GM18508 (cell line): ENCODE results near the gene GOLPH3L.
"Not testable (repeated sequence)": the region's sequence is repeated elsewhere in the genome, so short reads cannot be mapped to it uniquely, and the experiment has no call there.

Experiments
- ATAC-seq: cut with Tn5 transposase; IDR thresholded peaks from one replicate; pipeline ENCODE4 v1.9.1; 2021; ENCODE audit warnings: moderate number of reproducible peaks; ENCODE audit not compliant: insufficient read depth, unreplicated experiment

GOLPH3L gene

DNA sequence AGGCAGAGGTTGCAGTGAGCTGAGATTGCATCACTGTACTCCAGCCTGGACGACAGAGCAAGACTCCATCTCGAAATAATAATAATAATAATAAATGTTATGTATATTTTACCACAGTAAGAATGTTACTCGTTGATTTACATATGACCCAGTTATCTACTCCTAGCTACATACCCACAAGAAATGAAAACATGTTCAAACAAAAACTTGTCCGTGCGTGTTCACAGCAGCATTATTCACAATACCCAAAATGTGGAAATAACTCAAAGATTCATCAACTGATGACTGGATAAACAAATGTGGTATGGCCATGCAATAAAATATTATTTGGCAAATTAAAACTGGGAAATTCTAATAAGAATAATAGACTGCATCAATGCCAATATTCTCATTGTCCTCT, 35.8 kb downstream of the GOLPH3L start:
- ATAC-seq: no peak

DNA sequence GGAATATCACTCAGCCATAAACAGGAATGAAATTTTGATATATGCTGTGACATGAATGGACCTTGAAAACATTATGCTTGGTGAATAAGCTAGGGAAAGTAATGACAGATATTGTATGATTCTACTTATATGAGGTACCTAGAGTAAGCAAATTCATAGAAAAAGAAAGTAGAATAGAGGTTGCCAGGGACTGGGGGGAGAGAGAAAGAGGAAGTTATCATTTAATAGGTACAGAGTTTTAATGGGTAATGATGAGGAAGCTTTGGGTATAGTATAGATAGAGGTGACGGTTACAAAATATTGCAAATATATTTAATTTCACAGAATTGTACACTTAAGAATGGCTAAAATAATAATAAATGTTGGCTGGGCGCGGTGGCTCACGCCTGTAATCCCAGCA, 36.4 kb downstream of the GOLPH3L start:
- ATAC-seq: no peak

DNA sequence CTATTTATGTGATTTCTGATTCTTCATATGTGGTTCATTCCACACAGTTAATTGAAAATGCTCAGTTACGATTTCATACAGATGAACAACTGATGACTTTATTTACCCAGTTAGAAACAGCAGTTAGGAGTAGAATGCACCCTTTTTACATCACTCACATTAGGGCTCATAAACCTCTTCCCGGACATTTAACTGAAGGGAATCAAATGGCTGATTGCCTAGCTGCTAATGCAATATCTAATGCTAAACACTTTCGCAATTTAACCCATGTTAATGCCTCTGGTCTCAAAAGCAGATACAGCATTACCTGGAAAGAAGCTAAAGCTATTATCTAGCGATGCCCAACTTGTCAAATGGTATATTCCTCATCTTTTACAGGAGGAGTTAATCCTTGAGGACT, 39.9 kb downstream of the GOLPH3L start:
- not testable (repeated sequence) for ATAC-seq

DNA sequence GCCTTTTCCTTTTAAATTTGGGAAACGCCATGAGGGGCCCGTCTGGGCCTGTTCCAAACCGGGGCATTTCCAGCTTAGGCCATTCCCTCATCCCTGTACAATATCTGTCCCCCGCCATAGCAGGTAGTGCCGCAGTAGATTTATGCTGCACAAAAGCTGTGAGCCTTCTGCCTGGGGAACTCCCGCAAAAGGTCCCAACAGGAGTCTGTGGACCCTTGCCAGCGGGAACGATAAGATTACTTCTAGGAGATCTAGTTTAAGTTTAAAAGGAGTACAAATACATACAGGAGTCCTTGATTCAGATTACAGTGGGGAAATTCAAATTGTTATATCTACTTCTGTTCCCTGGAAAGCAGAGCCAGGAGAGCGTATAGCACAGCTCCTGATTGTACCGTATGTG, 42.3 kb downstream of the GOLPH3L start:
- not testable (repeated sequence) for ATAC-seq

DNA sequence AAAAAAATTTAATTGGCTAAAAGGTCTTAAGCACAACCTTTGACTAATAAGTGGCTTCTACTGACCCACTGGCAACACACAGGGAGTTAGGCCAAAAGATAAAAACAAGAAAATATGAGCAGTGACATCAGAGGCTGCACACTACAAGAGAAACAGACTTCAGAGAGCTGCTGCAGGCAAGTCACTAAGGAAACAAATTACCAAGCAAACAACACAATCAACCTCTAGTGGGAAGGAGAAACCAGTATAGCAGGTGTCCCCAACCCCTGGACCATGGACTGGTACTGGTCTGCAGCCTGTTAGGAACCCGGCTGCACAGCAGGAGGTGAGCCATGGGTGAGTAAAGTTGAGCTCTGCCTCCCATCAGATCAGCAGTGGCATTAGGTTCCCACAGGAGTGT, 46.8 kb downstream of the GOLPH3L start:
- no peak for ATAC-seq

DNA sequence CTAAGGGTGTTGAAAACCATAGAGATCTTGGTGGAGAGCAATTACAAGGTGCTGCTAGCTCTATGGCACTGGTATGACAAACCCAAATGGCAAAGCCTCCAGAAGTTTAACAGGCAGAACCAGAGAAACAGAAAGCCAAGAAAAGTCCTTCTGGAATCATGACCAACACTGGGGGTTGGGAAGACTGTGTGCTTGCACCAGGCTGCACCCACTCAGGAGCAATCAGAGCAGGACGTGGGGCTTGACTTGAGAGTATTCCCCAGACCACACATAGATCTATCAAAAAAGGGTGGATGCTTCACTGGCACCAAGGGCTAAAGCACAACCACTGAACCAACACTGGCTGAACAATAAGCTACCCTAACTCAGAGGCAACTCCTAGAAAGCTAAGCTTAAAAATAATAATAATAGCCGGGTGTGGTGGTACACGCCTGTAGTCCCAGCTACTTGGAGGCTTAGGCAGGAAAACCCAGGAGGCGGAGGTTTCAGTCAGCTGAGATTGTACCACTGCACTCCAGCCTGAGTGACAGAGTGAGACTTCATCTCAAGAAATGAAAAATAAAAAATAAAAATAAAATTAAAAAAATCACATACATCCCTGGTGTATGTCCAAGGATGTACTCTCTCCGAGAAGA, 47.4 kb downstream of the GOLPH3L start:
- no peak for ATAC-seq

DNA sequence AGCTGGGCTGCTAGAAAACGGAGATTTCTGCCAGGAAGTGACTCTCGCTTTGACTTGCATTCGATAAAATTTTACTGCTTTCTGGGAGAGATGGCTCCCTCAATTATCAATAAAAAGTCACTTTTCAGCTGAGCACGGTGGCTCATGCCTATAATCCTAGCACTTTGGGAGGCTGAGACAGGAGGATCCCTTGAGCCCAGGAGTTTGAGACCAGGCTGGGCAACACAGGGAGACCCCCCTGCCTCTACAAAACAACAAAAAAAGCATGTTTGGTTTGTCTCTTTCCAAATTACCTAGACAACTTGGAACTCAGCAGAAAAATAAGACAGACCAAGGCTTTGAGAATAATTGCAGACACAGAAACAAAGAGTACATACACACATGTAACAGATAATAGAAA, 54.7 kb downstream of the GOLPH3L start:
- no peak for ATAC-seq

DNA sequence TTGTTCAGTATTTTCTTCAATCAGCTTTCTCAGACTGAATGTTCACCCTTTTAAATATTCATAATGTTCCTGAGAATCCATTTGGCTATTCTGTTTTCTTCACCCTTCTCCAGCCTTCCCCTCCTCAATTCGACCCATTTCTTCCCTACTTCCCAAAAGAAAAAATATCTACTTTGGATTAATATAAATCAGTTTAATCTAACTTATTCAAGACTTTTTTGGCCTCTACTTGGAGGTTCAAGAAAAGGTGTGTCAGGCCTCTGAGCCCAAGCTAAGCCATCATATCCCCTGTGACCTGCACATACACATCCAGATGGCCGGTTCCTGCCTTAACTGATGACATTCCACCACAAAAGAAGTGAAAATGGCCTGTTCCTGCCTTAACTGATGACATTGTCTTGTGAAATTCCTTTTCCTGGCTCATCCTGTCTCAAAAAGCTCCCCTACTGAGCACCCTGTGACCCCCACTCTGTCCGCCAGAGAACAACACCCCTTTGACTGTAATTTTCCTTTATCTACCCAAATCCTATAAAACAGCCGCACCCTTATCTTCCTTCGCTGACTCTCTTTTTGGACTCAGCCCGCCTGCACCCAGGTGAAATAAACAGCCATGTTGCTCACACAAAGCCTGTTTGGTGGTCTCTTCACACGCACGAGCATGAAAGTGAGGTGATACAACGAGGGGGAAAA, 55.7 kb downstream of the GOLPH3L start:
- ATAC-seq: not testable (repeated sequence)

DNA sequence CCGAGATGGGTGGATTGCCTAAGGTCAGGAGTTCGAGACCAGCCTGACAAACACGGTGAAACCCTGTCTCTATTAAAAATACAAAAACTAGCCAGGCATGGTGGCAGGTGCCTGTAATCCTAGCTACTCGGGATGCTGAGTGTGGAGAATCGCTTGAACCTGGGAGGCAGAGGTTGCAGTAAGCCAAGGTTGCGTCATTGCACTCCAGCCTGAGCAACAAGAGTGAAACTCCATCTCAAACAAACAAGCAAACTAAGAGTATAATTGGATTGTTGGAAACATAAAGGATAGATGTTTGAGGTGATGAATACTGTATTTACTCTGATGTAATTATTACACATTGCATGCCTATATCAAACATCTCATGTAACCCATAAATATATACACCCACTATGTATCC, 58.5 kb downstream of the GOLPH3L start:
- ATAC-seq: not testable (repeated sequence)

DNA sequence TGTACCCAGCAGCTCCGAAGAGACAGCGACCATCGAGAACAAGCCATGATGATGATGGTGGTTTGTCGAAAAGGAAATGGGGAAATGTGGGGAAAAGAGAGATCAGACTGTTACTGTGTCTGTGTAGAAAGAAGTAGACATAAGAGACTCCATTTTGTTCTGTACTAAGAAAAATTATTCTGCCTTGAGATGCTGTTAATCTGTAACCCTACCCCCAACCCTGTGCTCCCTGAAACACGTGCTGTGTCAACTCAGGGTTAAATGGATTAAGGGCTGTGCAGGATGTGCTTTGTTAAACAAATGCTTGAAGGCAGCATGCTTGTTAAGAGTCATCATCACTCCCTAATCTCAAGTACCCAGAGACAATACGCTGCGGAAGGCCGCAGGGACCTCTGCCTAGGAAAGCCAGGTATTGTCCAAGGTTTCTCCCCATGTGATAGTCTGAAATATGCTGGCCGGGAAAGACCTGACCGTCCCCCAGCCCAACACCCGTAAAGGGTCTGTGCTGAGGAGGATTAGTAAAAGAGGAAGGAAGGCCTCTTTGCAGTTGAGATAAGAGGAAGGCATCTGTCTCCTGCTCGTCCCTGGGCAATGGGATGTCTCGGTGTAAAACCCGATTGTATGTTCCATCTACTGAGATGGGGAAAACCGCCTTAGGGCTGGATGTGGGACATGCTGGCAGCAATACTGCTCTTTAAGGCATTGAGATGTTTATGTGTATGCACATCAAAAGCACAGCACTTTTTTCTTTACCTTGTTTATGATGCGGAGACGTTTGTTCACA, 61.9 kb downstream of the GOLPH3L start:
- ATAC-seq: not testable (repeated sequence)

DNA sequence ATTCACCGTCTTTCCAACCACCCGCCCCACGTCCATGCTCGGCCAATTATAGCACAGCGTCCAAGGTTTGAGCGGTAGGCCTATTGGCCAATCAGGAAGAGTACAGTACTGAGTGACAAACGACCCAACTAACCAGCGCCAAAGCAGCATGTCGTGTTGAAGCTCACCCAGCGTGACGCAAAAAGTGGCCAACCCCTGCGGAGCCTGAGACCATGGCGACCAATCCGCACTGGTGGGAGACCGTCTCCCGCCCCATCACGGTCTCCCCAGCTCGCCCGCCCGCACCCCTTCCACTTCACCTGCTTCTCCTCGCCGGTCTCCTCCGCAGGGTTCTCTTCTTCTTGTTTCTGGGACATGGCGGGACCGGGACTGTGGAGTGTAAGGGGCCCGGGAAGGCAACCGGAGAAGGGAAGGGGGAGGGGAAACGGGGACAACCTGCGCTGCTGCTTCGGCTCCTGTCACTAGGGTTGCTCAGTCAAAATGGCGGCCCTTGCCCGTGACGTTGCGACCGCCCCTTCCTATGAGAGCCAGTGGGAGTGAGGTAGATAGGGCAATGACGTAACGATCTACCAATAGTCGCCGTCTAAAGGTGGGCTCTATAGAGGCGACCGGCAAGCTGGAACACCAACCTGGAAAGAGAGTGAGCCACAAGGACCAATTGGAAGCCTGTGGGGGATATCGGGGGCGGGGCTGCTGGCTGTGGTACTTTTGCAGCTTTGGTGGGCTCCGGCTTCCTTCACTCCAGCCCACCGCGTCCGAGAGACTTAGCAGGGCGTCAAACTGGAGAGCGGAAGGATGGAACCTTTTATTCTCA, 67.6 kb downstream of the GOLPH3L start, which contains the start of gene ENSA:
TSS of gene ENSA (minus strand) at position 498 of the 814 bp plus-strand sequence. CDS start at position 356, 142 bp downstream.
- ATAC-seq: peak; percentile 74

DNA sequence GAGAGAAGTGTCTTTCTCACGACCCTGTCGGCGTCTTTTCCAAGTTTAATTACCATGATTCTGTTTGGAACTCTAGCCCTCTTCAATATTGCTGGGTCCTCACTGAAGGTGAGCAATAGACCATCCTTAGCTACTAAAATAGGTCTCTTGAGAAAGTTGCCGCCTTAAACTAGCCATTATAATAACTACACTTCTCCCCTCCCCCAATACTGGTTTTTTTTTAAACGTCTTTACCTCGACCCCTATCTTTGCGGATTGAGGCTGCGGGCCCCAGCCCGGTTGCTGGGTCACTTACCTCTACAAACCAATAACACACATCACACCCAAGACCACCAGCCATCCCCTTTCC, 68.2 kb downstream of the GOLPH3L start:
- ATAC-seq: no peak

DNA sequence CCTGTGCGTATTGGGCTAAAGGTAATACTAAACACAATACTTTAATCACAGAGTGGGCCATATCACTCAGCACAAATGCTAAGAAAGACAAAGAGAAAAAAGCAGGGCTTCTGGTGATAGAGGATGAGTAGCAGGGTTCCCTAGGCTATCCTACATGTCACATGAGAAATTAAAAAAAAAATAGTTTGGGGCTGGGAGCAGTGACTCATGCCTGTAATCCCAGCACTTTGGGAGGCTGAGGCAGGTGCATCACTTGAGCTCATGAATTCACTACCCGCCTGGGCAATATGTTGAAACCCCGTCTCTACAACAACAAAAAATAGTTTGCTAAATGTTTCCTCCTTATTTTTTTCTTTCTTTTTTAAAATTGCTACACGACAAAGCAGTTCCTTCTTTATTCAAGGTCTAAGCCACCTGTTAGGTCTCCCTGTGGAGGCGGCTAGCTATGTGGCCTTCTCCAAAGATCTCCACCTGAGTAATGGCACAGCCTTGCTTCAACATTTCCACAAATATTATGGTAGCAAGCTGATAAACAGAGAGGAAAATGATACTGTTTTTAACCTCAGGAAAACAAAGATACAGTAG, 69.0 kb downstream of the GOLPH3L start:
- no peak for ATAC-seq

DNA sequence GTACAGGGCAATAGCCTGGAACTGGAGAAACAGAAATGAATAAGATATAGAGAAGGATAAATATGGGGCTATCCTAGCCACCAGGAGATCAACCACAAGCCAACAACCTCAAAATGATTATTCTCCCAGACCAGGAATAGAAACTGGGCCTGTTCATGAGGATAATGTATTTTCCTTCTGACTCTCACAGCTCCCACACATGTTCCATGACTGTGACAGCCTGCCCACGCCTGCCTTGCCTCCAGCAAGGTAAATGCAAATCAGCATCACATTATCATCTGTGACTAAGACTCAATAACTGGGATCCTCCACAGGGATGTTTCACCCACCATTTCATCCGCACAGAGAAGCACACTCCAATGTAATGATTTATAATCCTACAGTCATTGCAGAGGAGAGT, 70.8 kb downstream of the GOLPH3L start:
- no peak for ATAC-seq

DNA sequence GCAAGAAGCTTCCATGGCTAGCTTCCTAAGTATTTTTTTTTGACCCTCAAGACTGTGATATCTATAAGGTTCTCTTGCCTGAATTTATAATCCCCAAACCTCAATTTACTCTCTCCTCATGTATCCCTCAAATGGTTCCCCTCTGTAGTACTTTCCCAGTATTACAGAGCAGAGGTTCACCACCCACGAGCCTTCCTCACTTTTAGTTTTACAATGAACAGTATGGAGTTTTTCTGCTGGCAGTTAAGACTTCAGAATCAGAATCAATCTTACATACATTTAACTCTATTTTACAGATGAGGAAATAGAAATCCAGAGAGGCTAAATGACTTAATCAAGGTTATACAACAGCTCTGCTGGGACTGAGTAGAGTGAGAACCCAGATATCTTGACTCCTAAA, 72.4 kb downstream of the GOLPH3L start:
- not testable (repeated sequence) for ATAC-seq

DNA sequence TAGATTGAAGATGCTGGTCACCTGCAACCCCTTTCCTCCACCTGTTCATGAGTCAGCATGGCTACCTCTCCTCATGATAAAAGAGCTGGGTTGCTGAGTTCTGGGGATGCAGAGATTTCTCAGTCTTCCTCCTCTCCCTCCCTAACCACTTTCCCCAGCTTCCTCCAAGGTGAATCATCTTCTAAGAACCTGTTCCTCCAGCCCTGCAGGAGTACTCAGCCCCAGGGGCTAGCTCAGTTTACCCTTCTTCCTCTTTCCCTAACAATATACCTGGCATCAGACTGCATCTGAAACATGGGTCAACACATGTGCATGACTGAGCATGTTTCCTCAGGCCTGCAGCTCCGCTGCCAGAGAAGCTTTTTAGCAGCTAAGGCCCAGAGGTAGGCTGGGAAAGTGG, 72.8 kb downstream of the GOLPH3L start:
- ATAC-seq: not testable (repeated sequence)

DNA sequence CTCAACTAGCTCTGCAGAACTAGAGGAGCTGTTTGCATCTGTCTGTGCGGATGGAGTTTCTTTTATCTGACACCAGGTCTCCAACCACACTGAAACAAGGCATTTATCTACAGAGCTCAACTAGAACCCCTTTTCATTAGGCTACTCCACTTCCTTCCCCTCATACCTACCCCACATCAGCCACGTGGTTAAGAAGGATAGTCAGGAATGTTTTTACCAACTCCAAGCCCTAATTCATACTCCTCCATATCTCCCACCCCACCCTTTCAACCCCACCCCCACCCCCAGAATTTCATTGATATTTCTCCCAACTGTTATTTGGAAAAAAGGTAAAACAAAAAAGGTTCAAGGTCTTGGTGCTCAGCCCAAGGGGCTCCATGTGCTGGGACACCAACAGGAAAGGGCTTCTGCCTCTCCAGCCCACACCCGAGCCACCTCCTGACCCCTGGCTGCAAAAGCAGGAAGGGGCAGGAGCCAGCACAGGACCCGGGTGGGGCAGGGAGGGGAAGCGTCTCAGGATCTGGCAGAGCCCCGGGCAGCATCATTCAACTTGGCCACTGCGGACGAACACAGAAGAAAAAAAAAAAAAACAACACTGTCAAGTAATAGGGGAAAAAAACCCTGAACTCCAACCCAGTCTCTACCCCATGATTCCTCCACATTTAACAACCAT, 74.5 kb downstream of the GOLPH3L start:
- no peak for ATAC-seq

DNA sequence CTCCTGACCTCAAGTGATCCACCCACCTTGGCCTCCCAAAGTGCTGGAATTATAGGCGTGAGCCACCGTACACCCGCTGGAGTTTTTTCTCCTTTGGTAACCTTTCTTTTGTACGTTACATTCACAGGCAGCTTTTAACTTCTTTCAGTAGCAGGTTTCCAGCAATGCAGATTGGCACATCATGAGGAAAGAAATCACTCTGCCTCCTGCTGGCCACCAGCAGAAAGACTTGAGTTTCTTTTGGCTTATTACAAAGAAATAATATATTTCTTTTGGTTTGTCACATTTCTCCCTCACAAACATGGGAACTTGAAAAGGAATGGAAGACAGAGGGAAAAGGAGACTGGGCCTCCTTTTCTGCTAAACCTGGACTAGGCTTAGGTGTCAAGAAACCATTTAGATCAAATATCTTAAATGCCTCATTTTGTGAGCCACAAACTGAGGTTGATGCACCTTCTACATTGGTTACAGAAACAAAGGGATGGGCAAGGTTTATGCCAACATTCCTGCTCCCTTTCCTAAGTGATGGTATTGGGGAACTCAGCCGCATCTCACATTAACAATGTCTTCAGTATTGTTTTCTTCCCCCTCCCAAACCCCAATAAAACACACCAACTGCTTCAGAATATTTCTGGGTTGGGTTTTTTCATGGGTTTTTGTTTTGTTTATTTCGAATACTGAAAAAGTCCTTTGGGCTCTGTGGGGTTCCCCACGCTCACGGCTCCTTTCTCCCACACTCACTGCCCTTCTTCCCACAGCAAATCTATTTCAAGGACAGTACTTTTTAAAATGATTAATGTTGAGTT, 75.3 kb downstream of the GOLPH3L start:
- ATAC-seq: no peak

DNA sequence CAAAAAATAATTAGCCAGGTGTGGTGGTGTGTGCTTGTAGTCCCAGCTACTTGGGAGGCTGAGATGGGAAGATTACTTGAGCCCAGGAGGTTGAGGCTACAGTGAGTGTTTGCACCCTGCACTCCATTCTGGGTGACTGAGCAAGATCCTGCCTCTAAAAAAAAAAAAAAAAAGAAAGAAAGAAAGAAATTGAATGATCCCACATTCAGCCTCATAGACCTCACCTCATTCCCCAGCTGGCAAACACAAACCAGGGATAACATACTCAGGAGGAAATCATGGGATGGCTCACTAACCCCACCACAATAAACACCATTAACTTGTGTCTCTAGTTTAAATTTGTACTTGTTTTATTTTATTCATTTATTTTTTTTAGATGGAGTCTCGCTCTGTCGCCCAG, 76.0 kb downstream of the GOLPH3L start:
- ATAC-seq: no peak
